Astrocyte of the cerebellum (primary cell): Measurements from ENCODE around the gene HYLS1.
"Not testable (repeated sequence)": the region's sequence is repeated elsewhere in the genome, so short reads cannot be mapped to it uniquely, and the experiment has no call there.

Experiments
- DNase-seq: peaks from one replicate; pipeline ENCODE4 v3.0.0-alpha.2; 2011; ENCODE audit warnings: low read depth
- H3K4me3 ChIP-seq: 2 replicates; pipeline ENCODE4 v1.5.1; 2011; ENCODE audit warnings: mild to moderate bottlenecking, low read depth, low read length, moderate library complexity
- CTCF ChIP-seq: IDR thresholded peaks from 2 replicates; pipeline ENCODE4 v1.5.1; 2012; ENCODE audit warnings: low read length, low read depth, moderate library complexity, mild to moderate bottlenecking; ENCODE audit errors: missing control alignments
- in situ Hi-C: cut with HindIII; loops from 2 replicates; pipeline ENCODE4 v1.10.0; 2017; ENCODE audit warnings: low sequenced_read_pairs

The HYLS1 gene

DNA sequence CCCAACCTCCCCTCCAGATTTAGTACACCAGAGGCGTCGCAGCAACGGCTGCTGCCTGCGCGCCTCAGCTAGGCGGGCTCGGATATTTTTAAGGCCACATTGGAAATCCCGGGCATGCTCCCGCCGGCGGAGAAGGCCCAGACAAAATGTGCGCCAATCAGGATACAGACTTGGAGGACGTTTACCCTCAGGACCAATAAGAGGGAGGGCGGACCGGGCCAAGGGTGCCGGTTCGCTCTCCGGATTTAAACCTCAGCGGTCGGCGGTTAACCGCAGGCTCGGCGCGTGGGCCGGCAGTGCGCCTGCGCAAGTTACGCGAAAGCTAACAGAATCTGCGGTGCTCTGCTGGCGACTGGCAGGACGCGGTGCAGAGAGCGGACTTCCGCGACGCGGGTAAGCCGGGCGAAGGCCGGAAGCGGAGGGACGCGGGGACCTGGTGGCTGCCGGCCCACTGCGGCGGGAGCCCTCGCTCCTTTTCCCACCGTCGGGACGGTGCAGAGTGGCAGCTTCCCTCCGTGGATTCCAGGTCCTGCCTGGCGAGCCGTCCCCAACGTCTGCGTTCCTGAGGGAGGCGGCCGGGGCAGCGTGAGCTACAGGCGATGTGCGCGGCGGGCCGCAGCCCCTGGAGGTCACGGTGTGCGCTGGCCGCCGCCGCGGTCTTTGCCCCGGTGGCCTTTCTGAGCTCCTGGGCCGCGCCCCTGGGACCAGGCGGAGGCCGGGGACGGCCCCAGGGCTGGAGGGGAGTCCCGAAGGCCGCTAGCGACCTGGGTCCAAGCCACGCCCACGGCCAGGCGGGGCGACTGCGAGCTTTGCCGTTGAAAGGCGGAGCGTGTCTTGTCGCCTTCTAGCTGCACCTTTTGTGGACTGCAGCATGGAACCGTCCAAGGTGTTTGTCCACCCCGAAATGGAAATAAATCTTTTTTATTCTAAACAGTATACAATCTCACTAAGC is at the start of gene HYLS1:
HYLS1 (plus strand) TSS at position 296 of the 952 bp plus-strand sequence. CDS start 11,701 bp downstream, outside the sequence.
- peak; percentile 92 for DNase-seq
- H3K4me3 ChIP-seq: peak within 1 kb of the TSS; percentile 80
- TF ChIP-seq CTCF: peak; percentile 41
- in situ Hi-C loops: no loop called here

DNA sequence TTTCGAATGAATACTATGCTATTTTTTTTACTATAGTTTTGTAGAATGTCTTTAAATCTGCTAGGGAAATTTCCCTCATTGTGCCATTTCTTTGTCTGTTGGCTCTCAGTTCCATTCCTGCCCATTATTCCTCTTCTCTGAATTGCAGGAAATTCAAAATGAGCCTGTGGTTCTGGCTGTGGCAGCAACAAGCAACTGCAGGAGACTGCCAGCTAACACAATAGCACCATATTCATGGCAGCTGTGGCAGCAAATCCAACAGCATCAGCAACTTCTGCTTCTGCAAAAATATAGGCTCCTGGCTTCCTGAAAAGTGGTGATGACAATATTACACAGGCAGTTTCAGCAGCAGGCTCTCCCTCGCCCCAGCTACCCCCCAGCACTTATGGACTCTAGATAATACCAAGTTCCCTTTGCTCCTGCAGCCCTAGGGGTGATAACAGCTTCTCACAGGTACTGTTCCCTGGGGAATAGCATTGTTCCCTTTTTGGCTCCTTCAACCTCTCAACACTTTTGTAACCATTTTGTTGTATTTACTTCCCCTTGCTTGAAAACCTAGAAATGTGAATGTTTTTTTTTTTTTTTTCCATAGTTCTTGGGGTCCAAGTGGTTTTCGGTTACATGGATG is 45.0 kb upstream of the HYLS1 start:
- in situ Hi-C loops: no loop called here
- no peak for TF ChIP-seq CTCF
- H3K4me3 ChIP-seq: no peak overlapping the region
- DNase-seq: no peak

DNA sequence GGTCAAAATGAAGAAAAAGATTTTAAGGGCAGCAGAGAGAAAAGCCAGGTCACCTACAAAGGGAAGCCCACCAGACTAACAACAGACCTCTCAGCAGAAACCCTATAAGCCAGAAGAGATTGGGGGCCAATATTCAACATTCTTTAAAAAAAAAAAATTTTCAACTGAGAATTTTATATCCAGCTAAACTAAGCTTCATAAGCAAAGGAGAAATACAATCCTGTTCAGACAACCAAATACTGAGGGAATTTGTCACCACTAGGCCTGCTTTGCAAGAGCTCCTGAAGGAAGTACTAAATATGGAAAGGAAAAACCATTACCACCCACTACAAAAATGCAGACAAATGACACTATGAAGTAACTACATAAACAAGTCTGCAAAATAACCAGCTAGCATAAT is 41.3 kb upstream of the HYLS1 start:
- no peak for TF ChIP-seq CTCF
- H3K4me3 ChIP-seq: no peak overlapping the region
- no peak for DNase-seq
- in situ Hi-C loops: no loop called here

GRCh38 chr11:125857670-125858069 is 29.8 kb upstream of the HYLS1 start:
- DNase-seq, H3K4me3 ChIP-seq, in situ Hi-C loops: not testable (repeated sequence)

- DNase-seq, in situ Hi-C loops, H3K4me3 ChIP-seq: not testable (repeated sequence)
Observed at GRCh38 chr11:125862786-125863185, 24.7 kb upstream of the HYLS1 start.

GRCh38 chr11:125865354-125865753 is 22.1 kb upstream of the HYLS1 start:
- DNase-seq, in situ Hi-C loops, H3K4me3 ChIP-seq: not testable (repeated sequence)

GRCh38 chr11:125869521-125869920 is 17.9 kb upstream of the HYLS1 start:
- H3K4me3 ChIP-seq: no peak overlapping the region
- in situ Hi-C loops: no loop called here
- no peak for TF ChIP-seq CTCF
- no peak for DNase-seq

DNA sequence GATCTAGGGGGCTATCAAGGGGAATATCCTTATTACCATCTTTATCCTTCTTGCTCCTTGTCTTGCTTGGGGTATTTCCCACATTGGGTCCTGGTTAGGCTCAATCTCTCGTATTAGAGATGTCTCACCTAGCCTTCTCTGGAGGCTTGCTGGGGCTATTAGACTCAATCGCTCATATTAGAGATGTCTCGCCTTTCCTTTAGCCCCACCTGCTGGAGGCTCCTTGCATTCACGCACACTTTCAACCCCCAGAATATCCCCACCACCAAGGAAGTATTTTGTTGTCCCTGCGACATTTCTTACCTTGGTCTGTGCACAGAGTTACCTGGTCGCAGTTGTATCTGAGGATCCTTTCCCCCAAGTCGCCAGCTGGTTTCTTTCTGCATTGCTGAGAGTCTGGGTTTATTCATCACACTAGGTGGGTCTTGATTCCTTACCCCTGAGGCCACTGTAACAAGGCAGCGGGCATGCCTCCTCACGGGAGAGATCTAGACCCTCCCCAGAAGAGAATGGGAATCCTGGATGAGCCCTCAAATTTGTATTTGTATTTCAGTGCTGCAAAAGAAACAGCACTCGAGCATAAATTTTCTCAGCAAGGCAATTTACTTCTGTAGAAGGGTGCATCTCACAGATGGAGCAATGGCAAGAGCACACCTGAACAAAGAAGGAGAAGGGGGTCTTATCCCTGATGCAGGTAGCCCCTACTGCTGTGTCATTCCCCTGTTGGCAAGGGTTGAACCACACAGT is 15.9 kb upstream of the HYLS1 start:
- TF ChIP-seq CTCF: peak; percentile 70
- peak; percentile 9 for DNase-seq
- in situ Hi-C loops: no loop called here
- H3K4me3 ChIP-seq: no peak overlapping the region
